ENCODE data around the gene CLRN3.

CLRN3 gene

DNA sequence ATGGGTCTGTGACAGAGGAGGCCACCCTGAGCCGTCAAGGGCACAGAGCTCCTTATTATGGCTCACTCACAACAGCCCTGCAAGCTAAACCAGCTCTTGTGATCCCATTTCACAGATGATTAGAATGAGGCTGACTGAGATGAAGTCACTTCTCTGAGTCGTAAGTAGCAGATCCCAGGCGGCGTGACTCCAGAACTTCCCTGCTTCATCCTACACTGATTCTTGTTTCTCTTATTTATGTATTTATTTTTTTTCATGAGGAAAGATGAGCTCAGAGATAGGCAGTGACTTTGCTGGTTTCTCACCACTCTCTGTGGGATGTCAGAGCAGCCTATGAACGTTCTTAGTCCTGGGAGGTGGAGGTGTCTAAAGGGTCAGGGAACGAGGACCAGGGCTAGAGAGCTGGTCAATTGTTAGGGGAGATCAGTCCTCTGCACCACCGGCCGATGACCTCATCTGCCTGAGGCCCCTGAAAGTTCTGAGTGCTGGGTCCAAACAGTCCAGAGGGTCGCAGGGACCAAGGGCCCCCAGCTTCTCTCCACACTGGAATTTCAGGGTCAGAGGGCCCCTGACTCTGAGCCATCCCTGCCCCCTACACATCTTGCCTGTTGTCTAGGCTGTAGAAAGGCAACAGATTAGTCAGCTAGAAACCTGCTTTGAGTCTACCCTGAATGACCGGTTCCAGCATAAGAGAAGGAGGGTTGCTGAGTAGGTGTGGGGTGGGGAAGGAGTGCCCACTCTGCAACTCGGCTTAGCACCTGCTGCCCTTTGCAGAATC lies 17.9 kb downstream of the CLRN3 start:
- no peak for DNase-seq

DNA sequence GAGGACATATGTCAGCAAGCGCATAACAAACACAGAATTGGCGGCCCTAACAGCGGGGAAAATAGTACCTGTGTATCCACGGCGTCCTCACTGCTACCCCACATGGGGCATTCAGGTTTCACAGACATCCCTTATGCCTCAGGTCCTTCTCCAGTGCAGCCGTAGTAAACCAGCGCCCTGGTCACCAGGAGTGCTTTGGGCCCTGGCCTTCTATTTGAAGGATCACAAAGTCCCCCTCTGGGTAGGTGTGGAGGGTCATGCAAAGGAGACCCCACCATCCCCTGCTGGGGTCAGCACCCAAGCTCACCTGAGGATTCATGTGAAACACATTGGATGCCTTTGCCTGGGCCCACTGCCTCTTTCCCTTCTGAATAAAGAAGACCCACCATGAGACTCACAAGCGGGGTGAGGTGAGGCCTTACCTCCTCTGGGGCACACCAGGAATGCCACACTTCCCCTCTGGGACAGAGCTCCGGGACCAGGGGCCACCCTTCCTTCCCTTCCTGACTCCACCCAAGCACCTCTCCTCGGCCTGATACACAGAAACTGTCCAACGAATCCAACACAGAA lies 18.8 kb downstream of the CLRN3 start:
- no peak for DNase-seq

DNA sequence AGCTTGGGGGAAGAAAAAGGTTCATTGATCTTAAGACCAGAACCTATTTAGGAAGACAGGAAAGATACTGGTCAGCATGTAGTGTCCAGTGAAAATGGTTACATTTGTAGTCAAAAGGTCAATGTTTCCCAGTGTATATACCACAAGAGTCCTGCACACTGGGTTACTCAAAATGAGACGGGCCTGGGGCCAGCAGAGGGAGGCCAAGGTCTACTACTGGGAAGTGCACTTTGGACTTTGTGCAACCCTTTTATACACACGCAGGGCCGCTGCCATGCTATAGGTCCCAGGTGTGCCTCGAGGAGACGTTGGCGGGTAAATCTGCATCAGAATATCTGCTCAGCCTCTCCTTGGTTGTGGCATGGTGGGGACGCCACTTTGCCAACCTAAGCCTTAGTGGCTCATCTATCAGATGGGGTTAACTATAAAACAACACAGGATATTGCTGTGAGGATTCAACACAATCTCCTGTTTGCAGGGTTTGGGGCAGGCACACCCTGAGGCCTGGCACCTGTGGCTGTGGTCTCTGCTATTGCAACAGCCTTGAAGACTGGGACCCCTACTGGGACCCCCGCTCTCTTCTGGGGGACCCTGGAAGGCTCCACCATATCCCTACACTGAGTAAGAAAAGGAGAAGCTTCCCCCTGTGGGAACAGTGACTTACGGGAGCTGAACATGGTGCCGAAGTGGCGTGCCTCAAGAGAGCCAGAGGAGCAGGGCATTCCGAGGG lies 19.7 kb downstream of the CLRN3 start:
- no peak for DNase-seq

DNA sequence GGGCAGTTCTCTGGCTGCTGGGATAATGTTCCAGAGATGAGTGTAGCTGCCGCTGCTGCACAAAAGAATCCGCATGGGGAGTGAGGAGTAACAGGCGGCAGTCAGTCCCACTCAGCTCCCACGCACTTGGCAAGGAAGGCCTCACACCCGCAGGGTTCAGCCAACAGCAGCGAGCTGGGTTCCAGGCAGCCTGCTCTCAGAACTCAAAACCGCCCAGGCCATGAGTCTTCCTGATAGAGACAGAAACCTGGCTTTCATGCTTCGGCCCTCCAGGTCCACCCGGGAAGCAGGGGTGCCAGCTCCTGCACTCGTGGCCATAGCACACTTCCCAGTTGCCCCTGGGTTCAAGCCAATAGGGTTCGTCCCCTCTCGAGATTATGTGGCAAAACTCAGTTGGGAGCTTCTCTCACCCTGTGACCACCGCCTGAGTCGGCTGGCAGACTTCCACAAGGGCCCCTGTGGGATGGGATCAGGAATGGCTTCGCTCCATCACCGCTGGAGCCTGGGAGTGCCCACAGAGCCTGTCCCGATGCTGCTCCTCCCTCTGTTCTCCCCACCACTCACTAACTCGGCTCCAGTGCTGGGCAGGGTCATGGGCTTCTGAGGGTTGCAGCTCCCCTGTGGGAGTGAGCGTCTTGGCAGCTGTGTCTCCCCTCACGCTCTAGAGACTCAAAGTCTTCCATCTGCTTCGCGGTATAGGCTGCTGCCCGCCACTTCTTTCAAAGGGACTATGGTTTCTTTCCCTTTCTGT lies 20.6 kb downstream of the CLRN3 start:
- DNase-seq: no peak

DNA sequence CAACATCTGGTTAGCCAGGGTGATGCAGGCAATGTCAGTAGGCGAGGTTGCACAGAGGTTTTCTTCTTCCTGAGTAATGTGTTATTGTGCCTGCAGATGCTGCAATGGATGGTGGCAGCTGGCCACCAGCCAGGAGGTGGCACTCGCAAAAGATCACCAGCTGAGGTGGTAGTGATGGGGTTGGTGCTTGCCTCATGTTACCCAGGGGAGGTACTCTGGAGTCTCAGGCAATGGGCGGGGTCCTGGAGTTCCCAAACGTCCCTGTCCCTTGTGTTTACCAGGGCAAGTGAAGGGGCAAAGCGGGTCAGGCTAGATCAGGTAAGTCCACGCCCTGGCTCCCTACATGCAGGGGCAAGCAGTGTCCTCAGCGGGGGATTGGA lies 21.1 kb downstream of the CLRN3 start:
- no peak for DNase-seq

DNA sequence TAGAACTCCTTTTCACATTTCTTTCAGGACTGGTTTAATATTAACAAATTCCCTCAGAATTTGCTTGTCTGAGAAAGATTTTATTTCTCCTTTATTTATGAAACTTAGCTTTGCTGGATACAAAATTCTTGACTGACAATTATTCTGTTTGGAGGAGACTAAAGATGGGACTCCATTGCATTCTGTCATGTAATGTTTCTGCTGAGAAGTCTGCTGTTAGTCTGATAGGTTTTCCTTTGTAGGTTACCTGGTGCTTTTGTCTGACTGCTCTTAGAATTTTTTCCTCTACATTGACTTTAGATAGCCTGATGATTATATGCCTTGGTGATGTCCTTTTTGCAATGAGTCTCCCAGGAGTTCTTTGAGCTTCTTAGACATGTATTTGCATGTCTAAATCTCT lies 23.4 kb downstream of the CLRN3 start:
- DNase-seq: no peak

DNA sequence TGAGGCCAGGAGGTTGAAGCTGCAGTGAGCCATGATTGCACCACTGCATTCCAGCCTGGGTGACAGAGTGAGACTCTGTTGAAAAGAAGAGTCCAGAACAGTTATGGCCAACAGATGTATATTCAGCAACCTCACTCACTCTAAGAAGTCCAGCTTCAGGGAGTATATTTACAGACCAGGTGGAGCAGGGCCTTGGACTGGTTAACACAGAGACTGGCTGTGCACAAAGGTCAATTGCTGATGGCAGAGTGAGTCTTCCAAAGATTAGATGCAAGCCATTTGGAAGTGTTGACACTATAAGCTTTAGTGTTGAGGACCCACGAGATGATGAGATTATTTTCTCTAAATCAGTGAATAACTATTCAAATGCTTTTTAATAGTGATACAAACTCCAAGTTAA lies 24.9 kb downstream of the CLRN3 start:
- DNase-seq: no peak

DNA sequence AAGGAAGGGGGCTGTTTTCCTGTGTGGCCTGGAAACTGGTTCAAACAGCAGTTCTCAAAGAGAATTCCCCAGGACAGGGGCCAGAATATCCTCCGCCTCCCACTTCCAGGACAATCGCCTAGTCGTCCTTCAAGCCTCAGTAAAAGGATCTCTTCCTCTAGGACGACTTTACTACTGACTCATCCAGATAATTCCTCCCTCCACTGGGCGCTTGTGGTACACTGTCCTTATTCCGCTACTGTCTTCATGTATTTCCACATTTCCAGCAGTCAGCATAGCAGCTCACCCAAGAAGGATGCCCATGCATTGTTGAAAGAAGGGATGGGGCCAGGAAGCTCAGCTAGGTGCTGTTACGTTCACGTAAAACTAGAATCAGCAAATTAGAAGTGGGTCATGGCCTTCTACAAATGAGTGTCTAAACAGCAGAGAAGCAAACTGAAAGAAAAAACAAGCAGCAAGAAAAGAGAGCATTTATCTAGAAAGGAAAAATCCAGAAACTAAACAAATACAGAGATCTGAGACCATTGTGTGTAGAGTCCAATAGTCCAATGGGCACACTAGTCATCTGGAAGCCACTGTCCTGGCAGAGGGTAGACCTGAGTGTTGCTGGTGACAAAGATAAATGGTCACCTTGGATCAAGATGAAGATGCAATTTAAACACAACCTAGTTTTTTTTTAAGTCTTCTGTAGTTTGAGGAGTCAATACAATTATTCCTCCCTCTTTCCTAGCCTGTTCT lies 26.3 kb downstream of the CLRN3 start:
- no peak for DNase-seq

DNA sequence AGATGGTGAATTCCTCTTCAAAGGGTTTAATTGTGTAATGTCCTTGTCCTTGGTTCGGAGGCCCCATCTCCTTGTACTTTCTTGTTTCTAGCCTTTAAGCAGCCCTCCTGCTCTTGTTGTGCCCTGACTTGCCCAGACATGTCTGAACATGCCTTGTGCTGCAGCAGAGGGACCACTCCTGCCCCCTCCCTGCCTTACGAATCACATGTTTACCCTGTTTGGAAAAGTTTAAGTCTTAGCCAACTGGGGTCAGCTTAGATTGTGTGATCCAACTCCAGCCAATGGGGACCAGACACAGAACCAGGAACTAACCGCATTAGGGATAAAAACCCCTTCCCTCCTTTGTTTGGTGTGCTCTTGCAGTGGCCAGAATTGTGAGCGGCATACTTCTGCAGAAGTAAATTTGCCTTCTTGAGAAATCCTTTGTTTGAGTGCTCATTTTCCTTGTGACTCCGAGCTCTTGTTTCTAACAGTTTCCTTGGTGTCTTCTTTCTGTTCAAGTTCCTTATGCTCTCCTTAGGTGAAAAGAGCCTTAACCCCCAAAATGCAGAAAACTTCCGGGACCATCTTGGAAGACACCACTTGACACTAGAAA lies 29.4 kb downstream of the CLRN3 start:
- no peak for DNase-seq

DNA sequence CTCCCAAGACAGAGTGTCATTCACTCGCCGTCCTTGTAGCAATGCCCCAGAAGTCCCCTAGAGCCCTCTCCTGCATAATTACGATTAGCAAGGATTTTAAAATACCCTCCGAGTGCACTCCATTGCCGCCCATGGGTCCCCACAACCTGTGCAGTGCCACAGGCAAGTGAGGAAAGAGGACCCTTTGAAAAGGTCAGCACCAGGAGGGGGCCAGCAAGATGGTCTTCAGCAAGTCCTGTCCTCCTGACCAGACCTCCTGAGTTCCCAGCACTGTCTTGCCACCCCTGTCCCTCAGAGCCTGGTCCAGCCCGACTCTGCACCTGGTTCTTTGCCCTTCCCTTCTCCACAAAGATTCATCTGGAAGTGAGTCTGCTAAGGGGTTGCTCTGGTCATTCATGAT lies 32.1 kb downstream of the CLRN3 start:
- DNase-seq: no peak

DNA sequence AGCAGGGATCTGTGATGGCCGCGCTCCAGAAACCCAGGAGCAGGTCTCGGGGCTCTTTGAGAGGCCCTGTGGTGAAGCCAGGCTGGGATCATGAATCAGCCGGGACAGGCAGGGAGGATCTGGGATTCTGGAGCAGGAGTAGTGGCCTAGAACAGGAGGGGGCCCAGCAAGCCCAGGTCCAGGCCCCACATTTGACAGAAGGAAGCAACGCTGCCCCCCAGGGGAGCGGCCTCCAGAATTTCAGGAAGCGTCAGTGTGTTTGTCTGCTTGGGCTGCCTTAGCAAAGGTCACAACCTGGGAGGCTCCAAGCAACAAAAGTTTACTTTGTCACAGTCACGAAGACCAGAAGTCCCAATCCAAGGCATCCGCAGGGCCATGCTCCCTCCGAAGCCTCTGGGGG lies 36.8 kb downstream of the CLRN3 start:
- DNase-seq: no peak

DNA sequence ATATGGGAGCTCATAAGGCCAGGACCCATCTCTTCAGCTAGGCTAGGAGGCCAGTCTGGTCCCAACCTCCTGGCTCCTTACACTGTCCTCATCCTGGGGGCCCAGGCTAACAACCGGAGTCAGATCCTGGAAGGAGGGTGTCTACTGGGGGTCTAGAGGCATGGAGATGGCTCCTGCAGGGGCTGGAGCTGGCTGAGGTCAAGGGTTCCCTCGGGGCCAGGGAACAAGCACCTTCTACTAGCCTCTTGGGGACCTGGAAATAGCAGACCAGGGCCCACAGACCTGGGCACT lies 37.2 kb downstream of the CLRN3 start:
- no peak for DNase-seq

DNA sequence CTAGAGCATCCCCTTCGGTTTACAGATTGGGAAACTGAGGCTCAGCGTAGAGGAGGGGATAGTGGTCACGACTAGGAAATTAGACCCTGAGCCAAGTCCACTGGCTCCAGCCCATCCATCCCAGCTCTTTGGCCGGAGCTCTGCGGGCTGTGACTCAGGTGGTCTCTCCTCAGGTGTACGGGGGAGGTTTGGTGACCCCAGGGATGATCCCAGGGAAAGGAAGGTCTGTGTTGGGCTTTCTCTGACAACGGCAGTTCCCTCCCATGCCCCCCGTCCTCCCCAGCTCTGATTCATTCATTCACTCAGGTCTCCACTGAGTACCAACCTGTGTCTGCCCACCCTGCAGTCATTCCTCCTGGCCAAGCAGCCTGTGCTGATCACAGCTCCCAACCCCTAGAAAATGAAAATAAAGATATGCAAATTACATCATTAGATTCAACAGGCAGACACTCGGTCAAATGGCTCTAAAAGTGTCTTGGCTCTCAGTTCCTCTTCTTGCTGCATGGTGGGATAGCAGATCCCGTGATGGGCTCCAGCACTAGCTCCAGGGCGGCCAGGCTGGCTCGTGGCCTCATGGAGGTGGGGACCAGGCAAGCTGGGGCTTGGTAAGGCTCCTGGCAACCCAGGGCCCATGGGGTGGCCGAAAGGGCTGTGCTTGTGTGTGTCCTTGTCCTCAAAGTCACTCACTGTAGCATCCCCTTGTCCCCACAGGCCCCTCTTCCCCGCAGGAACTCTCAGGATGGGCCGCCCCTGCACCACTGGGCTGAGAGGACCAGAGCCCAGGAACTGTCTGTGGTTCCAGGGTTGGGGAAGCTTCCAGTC lies 37.8 kb downstream of the CLRN3 start:
- DNase-seq: no peak

DNA sequence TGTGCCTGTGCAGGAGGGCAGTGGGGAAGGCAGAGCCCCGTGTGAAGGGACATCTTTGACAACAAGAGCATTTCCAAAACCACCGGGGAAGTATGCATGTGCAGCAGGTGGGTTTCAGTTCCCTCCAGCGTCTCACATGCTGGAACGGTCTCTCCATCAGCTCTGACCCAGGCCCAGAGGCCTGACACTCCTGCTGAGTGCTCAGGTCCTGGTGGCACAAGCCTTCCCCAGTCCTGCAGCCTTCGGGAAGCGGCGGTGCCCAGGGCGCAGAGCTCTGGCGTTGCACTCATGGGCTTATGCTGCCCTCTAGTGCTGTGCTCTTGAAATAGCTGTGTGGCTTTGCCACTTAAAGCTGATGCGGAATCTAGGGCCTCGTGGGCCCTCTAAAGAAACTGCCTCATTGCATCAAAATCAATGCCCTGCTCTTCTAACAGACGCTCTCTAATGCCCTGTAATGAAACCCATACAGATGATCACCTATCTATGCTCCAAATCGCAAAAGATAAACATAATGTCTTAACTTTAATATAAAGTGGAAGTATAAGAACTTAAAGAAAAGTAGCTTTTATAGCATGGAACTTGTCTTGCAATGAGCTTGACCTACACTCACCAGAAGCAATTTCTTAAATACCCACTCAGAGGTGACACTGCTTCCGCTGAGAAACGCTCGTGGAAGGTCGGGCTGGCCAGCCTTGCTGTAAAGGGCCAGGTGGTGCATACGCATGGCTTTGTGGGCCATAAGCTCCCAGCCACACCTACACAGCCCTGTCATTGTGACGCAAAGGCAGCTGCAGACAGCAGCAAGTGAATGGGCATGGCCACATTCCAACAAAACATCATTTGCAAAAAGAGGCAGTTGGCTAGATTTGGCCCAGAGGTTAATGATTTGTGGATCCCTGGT lies 38.6 kb downstream of the CLRN3 start:
- peak; percentile 50 for DNase-seq

DNA sequence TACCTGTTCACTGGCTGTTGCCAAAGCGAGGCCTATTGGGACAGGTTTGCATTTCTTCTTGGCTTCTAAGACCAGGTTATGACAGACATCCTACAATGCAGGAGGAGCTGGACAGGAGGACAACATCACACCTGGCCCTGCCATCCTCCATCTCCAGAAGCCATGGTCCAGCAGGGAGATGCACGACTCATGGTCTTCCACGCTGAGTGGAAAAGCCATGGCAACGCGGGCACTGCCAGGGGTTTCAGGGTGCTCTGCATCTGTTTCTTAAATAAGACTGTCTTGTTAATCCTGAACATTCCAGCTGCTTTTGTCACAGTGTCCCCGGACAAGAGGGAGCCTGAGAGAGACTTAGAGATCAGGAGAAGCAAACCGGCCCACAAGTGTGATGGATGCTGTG lies 40.3 kb downstream of the CLRN3 start:
- DNase-seq: no peak

DNA sequence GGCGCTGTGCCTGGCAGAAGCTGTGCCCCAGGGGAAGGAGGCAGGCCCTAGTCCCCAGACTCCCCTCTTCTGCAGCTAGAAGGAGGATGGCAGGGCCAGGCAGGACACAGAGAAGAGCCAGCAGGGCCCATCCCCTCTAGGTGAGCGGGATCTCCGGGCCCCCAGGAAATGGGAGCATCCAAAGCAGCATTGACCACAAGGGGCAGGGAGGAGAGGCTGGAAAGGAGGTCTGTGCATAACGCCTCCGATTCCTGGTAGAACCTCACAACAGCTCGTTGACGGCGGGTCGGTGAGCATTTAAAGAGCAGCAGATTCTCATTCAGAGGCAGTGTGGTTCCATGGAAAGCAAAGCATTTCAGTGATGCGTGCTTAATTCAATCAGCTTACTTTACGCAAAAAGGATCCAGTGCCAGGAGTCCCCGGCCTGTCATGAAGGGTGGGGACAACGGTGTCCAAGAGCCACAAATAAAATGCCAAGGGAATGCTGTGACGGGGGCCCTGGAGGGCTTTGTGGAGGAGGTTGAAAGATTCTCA lies 41.0 kb downstream of the CLRN3 start:
- DNase-seq: no peak

DNA sequence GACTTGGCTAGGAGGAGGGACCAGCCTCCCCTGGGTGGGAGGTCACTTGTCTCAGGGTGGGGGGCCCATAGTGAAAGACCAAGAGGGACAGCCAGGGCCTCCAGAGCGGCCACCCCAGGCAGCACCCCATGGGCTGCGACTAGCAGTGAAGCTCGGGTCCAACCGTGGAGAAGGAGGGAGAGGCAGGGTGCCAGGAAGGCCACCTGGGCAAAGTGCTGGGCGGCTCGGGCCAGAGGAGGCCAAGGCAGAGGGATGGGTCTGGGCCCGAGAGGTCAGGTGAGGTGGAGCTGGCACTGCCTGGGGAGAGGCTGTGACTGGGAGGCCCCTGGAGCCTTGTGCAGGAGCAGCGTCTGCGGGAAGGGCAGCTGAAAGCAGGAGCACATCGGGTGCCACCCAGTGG lies 41.8 kb downstream of the CLRN3 start:
- no peak for DNase-seq

DNA sequence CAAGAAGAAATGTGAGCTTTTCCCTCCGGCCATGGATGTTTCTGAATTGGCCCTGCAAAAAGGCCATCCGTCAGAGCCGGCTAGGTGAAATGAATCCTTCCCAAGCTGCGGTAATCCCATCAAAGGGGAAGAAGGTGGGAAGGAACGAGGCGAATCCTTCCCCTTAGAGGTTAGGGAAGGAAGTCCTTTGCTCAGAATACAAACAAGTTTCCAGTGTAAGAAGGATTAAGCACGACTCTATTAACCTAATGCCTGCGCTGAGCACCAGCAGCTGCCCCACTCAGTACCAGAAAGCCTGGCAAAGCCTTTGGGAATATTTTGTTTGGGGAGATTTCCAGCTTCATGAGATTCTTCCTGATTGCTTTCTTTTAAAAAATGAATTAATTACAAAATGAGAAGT lies 42.8 kb downstream of the CLRN3 start:
- no peak for DNase-seq

DNA sequence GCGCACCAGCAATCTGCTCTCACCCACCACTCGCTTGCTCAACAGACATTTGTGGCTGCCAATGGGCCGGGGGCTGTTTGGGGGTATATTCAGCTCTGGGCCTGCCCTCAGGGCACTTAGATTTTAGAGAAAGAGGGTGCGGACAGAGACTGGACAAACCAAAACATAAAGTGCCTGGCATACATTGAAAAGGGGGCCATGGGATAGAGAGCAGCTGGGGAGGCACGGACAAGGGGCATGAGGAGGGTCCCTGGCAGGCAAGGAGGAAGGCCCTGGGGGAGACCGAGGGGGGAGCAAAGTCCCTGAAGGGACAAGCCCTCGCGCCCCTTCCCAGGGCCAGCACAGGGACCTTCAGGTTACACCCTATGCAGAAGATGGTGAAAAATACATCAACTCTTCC lies 43.5 kb downstream of the CLRN3 start:
- no peak for DNase-seq

DNA sequence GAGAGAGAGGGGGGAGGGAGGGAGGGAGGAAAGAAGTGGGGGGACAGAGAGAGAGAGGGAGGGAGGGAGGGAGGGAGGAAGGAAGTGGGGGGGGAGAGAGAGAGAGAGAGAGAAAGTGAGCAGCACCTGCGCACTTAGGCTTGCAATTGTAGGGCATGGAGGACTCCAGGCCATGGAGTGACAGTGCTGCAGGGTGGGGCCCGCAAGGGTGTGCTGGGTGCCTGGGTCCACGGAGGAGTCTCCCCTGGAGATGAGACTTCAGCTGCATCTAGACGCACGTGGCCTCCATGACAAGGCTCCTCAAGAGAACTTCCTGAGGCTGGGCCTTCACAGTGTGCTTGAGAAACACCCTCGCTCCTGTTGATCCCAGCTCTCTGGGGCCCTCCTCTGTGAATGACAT lies 44.5 kb downstream of the CLRN3 start:
- DNase-seq: no peak
